Activated T-helper 1 cell treated with Interleukin-2 at 50 U/mL for 16 hours (primary cell): ENCODE data around the gene INSL3.
"Not testable (repeated sequence)": the region's sequence is repeated elsewhere in the genome, so short reads cannot be mapped to it uniquely, and the experiment has no call there.

Experiments used
- DNase-seq: peaks from one replicate; pipeline ENCODE4 v3.0.0-alpha.2; 2020; ENCODE audit warnings: low read depth

Gene INSL3

GRCh38 chr19:17783721-17784120 lies 37.6 kb downstream of the INSL3 start:
- DNase-seq = not testable (repeated sequence)

GRCh38 chr19:17780781-17781180 lies 40.5 kb downstream of the INSL3 start:
- DNase-seq = no peak

GRCh38 chr19:17778968-17779929 lies 42.1 kb downstream of the INSL3 start:
- DNase-seq = no peak

GRCh38 chr19:17778251-17778967 lies 42.9 kb downstream of the INSL3 start:
- DNase-seq = no peak

- not testable (repeated sequence) for DNase-seq
Observed at GRCh38 chr19:17777840-17778239, 43.5 kb downstream of the INSL3 start.

GRCh38 chr19:17775991-17776803 lies 45.1 kb downstream of the INSL3 start:
- DNase-seq = no peak

GRCh38 chr19:17775245-17775927 lies 45.9 kb downstream of the INSL3 start:
- DNase-seq = no peak

GRCh38 chr19:17772172-17772571 lies 49.1 kb downstream of the INSL3 start:
- DNase-seq = no peak

- no peak for DNase-seq
Observed at GRCh38 chr19:17770613-17771012, 50.7 kb downstream of the INSL3 start.

GRCh38 chr19:17767559-17767958 lies 53.8 kb downstream of the INSL3 start:
- no peak for DNase-seq

- no peak for DNase-seq
Observed at GRCh38 chr19:17766543-17767131, 54.7 kb downstream of the INSL3 start.
